ENCODE measurements around the gene UBE2V1.

Gene UBE2V1

GRCh38 chr20:50130356-50130723, 17.4 kb upstream of the UBE2V1 start:
- no peaks in the 10 kb centered on the region for H3K36me3 ChIP-seq (ENCODE audit: low read length)
- TF ChIP-seq EZH2phosphoT487 (conservative IDR thresholded peaks at IDR 0.05; ENCODE audit: low read length) (no peak), CTCF (IDR thresholded peaks at IDR 0.05; ENCODE audit: insufficient read depth, low read length, poor library complexity, severe bottlenecking) (no peak)
- H3K4me3 ChIP-seq (ENCODE audit: insufficient read depth, low read length, poor library complexity, severe bottlenecking), result no peak overlapping the region
- no peaks in the 10 kb centered on the region for H3K27me3 ChIP-seq (ENCODE audit: low read length)
- H2AFZ ChIP-seq (ENCODE audit: low read depth, low read length, severe bottlenecking), result no peak overlapping the region
- H3F3A ChIP-seq (ENCODE audit: insufficient read depth), result no peaks in the 10 kb centered on the region
- no peaks in the 10 kb centered on the region for H3K9me3 ChIP-seq (ENCODE audit: insufficient read depth, low read length)
- no peaks in the 10 kb centered on the region for H3K79me2 ChIP-seq (ENCODE audit: insufficient read depth, low read length)
- H3K9ac ChIP-seq (ENCODE audit: low read length), result no peak overlapping the region
- H3K9me2 ChIP-seq (replicated peaks; ENCODE audit: insufficient read depth, low read length), result no peaks in the 10 kb centered on the region
- H3K4me2 ChIP-seq (ENCODE audit: low read depth, low read length, poor library complexity, severe bottlenecking), result no peak overlapping the region
- H4K20me1 ChIP-seq (ENCODE audit: low read depth, low read length), result no peaks in the 10 kb centered on the region
- no peak overlapping the region for H3K27ac ChIP-seq (ENCODE audit: low read depth, low read length)

- Histone ChIP-seq H4K20me1 (ENCODE audit: low read depth, low read length) (no peaks in the 10 kb centered on the region), H3F3A (ENCODE audit: insufficient read depth) (no peaks in the 10 kb centered on the region), H3K4me2 (ENCODE audit: low read depth, low read length, poor library complexity, severe bottlenecking) (no peak overlapping the region), H3K36me3 (ENCODE audit: low read length) (no peaks in the 10 kb centered on the region), H3K79me2 (ENCODE audit: insufficient read depth, low read length) (no peaks in the 10 kb centered on the region), H2AFZ (ENCODE audit: low read depth, low read length, severe bottlenecking) (no peak overlapping the region), H3K9me2 (replicated peaks; ENCODE audit: insufficient read depth, low read length) (no peaks in the 10 kb centered on the region), H3K27ac (ENCODE audit: low read depth, low read length) (no peak overlapping the region), H3K9ac (ENCODE audit: low read length) (no peak overlapping the region), H3K9me3 (ENCODE audit: insufficient read depth, low read length) (no peaks in the 10 kb centered on the region), H3K27me3 (ENCODE audit: low read length) (no peaks in the 10 kb centered on the region), H3K4me3 (ENCODE audit: insufficient read depth, low read length, poor library complexity, severe bottlenecking) (no peak overlapping the region)
- no peak for TF ChIP-seq CTCF (IDR thresholded peaks at IDR 0.05; ENCODE audit: insufficient read depth, low read length, poor library complexity, severe bottlenecking)
- TF ChIP-seq EZH2phosphoT487 (conservative IDR thresholded peaks at IDR 0.05; ENCODE audit: low read length), result no peak
Observed at GRCh38 chr20:50129662-50130355, 16.9 kb upstream of the UBE2V1 start.

- no peaks in the 10 kb centered on the region for H3K27me3 ChIP-seq (ENCODE audit: low read length)
- no peaks in the 10 kb centered on the region for H3K9me3 ChIP-seq (ENCODE audit: insufficient read depth, low read length)
- no peak overlapping the region for H3K9ac ChIP-seq (ENCODE audit: low read length)
- no peak overlapping the region for H3K4me2 ChIP-seq (ENCODE audit: low read depth, low read length, poor library complexity, severe bottlenecking)
- no peaks in the 10 kb centered on the region for H3K79me2 ChIP-seq (ENCODE audit: insufficient read depth, low read length)
- no peaks in the 10 kb centered on the region for H3K9me2 ChIP-seq (replicated peaks; ENCODE audit: insufficient read depth, low read length)
- no peak overlapping the region for H2AFZ ChIP-seq (ENCODE audit: low read depth, low read length, severe bottlenecking)
- TF ChIP-seq CTCF (IDR thresholded peaks at IDR 0.05; ENCODE audit: insufficient read depth, low read length, poor library complexity, severe bottlenecking) (no peak), EZH2phosphoT487 (conservative IDR thresholded peaks at IDR 0.05; ENCODE audit: low read length) (no peak)
- no peak overlapping the region for H3K4me3 ChIP-seq (ENCODE audit: insufficient read depth, low read length, poor library complexity, severe bottlenecking)
- H3F3A ChIP-seq (ENCODE audit: insufficient read depth), result no peaks in the 10 kb centered on the region
- H3K36me3 ChIP-seq (ENCODE audit: low read length), result no peaks in the 10 kb centered on the region
- no peaks in the 10 kb centered on the region for H4K20me1 ChIP-seq (ENCODE audit: low read depth, low read length)
- no peak overlapping the region for H3K27ac ChIP-seq (ENCODE audit: low read depth, low read length)
Observed at GRCh38 chr20:50128520-50128905, 15.6 kb upstream of the UBE2V1 start.

Measured in SU-DHL-6 (cell line).